Tibial artery (tissue), 4 donors: ENCODE data around the gene STRADB.
A peak's percentile ranks its signal among the peaks of the same experiment; 100 is the strongest.

Source experiments
- DNase-seq, 2 donors: peaks; one replicate each; pipeline ENCODE4 v3.0.0-alpha.2; 2019
- H3K27ac ChIP-seq, 2 donors: fragments of 200-600 bp; sonication (generic) in 1 of 2; 1 replicate in 1 of 2; 2 replicates in 1 of 2; pipeline ENCODE4 v1.5.1; 2018 to 2019; ENCODE audit warnings: mild to moderate bottlenecking in 1 of 2
- H3K27me3 ChIP-seq, 2 donors: fragments of 200-600 bp; sonication (generic) in 1 of 2; one replicate each; pipeline versions ENCODE4 v1.5.1 to v1.6.0; 2016 to 2019
- H3K36me3 ChIP-seq, 3 donors: fragments of 200-600 bp; sonication (generic) in 2 of 3; one replicate each; pipeline ENCODE4 v1.5.1; 2016 to 2019; ENCODE audit warnings: mild to moderate bottlenecking in 2 of 3
- H3K4me1 ChIP-seq, 4 donors: fragments of 200-600 bp; sonication (generic) in 2 of 4; 1 replicate in 3 of 4; 2 replicates in 1 of 4; pipeline ENCODE4 v1.5.1; 2016 to 2019
- H3K4me3 ChIP-seq, 2 donors: fragments of 200-600 bp; sonication (generic) in 1 of 2; 1 replicate in 1 of 2; 2 replicates in 1 of 2; pipeline ENCODE4 v1.5.1; 2018 to 2019; ENCODE audit warnings: mild to moderate bottlenecking in 2 of 2
- H3K9me3 ChIP-seq, 3 donors: fragments of 200-600 bp; sonication (generic) in 1 of 3; one replicate each; pipeline ENCODE4 v1.5.1; 2016 to 2019
- CTCF ChIP-seq, 2 experiments: fragments of 200-600 bp in 1 of 2; fragments of 450-650 bp in 1 of 2; IDR thresholded peaks; one replicate each; pipeline ENCODE4 v1.5.1; 2017 to 2019; ENCODE audit warnings: antibody characterized with exemption in 2 of 2, mild to moderate bottlenecking in 1 of 2, moderate library complexity in 1 of 2
- intact Hi-C: fragments of 100-400 bp; cut with DNase I; formaldehyde crosslinking; loops from one replicate; pipeline ENCODE4 v1.15.0; 2023; ENCODE audit warnings: low total_unique reads

Gene STRADB

DNA sequence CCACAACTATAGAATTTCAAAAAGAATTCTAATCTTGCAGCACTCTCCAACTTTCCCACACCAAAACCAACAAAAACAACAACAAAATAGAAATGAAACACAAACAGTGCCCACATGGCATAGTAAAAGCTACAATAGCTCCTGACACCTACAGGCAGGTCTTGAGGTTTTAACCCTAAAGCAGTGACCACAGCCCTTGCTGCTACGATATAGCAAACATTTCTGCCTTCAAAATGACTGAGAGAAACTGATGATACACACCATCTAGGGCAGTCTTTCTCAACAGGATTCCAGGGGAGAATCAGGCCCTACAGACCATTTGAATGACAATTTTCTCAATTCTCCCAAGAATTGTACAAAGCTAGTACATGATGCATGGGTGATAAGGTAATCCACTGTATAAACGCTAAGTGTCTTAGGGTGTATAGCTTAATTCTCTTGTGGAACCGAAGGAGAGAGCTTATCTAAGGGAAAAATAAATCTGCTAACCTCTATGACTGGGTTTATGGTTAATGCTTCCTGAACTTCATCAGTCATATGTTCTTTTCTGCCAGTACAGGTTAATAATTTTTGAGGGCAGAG lies 46.8 kb upstream of the STRADB start:
- TF ChIP-seq CTCF (IDR thresholded peaks at IDR 0.05) = no peak
- intact Hi-C loops = no loop called here
- H3K4me1 ChIP-seq = peaks cover 0 to 76% (median 36%) of the 10 kb centered on the region in 4 donors
- no peaks in the 10 kb centered on the region for H3K27me3 ChIP-seq
- H3K36me3 ChIP-seq = no peaks in the 10 kb centered on the region
- no peak for DNase-seq
- H3K9me3 ChIP-seq = no peaks in the 10 kb centered on the region
- H3K4me3 ChIP-seq = no peak overlapping the region
- peak overlapping the region; percentile 56 to 62 for H3K27ac ChIP-seq

DNA sequence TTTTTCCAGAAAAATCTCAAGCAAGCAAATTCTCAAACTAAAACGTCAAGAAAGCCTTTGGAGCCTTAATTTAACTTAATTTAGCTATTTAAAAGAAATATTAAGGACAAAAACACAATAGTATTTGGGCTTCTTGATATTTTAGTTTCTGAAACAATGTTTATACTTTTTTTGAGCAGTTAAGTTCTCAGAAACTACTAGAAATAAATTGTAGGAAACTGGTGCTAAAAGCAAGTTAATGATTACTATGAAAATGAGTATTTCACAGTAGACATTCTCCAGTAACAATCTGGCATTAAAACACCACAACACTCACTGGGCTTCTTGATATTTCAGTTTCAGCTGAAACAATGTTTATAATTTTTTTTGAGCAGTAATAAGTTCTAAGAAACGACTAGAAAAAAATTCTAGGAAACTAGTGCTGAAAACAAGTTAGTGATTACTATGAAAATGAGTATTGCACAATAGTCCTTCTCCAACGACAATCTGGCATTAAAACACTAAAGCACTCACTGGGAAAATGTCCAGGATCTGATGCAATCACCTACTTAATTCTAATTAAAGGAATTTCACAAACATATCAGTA lies 45.4 kb upstream of the STRADB start:
- Histone ChIP-seq H3K9me3 (no peaks in the 10 kb centered on the region), H3K4me1 (peaks cover 0 to 89% (median 44%) of the 10 kb centered on the region in 4 donors), H3K36me3 (no peaks in the 10 kb centered on the region), H3K27me3 (no peaks in the 10 kb centered on the region), H3K27ac (peak overlapping the region; percentile 56 to 62), H3K4me3 (no peak overlapping the region)
- intact Hi-C loops = no loop called here
- TF ChIP-seq CTCF (IDR thresholded peaks at IDR 0.05) = no peak
- no peak for DNase-seq

DNA sequence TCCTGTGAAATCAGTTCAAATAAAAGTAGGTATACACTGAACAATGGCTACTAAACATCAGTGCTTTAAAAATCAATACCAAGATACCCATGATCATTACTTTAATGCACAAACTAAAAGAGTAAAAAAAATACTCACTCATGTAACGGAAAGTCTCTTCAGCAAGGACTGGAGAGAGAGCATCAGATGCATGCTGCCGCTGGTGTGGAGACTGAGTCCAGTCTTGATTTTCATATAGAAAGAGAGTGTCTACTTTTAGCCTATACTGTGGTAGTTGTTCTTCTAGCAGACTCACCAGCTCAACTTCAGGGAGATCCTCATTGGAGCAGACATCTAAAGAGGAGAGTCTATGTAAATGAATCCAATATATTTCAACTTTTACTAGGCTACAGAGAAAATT lies 44.3 kb upstream of the STRADB start:
- Histone ChIP-seq H3K4me3 (no peak overlapping the region), H3K27me3 (no peaks in the 10 kb centered on the region), H3K4me1 (peaks cover 0 to 93% (median 55%) of the 10 kb centered on the region in 4 donors), H3K36me3 (no peaks in the 10 kb centered on the region), H3K27ac (peak overlapping the region; percentile 38 to 62), H3K9me3 (no peaks in the 10 kb centered on the region)
- DNase-seq = no peak
- TF ChIP-seq CTCF (IDR thresholded peaks at IDR 0.05) = no peak
- intact Hi-C loops = no loop called here

GRCh38 chr2:201408931-201409330 lies 42.6 kb upstream of the STRADB start:
- DNase-seq = no peak
- Histone ChIP-seq H3K27me3 (no peaks in the 10 kb centered on the region), H3K9me3 (no peaks in the 10 kb centered on the region), H3K4me1 (peaks cover 0 to 94% (median 63%) of the 10 kb centered on the region in 4 donors), H3K36me3 (no peaks in the 10 kb centered on the region), H3K27ac (peak overlapping the region in 1 of 2 donors; percentile 62), H3K4me3 (no peak overlapping the region)
- TF ChIP-seq CTCF (IDR thresholded peaks at IDR 0.05) = no peak
- intact Hi-C loops = no loop called here

GRCh38 chr2:201411421-201411820 lies 40.1 kb upstream of the STRADB start:
- Histone ChIP-seq H3K4me1 (peaks cover 0 to 99% (median 60%) of the 10 kb centered on the region in 4 donors), H3K9me3 (no peaks in the 10 kb centered on the region), H3K36me3 (no peaks in the 10 kb centered on the region), H3K4me3 (no peak overlapping the region), H3K27me3 (no peaks in the 10 kb centered on the region), H3K27ac (peak overlapping the region; percentile 62 to 65)
- intact Hi-C loops = no loop called here
- no peak for TF ChIP-seq CTCF (IDR thresholded peaks at IDR 0.05)
- DNase-seq = no peak
